Keratinocyte (primary cell): ENCODE results near the gene LIN28B. TPM values are rescaled to one million over a fixed set of nuclear protein-coding genes. Genes with fewer than 3 reads are reported as not detected.

Experiments
- DNase-seq: peaks from one replicate; pipeline ENCODE4 v3.0.0-alpha.2; 2011; ENCODE audit warnings: low read depth, missing footprints, low spot score
- FAIRE-seq: peaks from 2 replicates; lab custom pipeline; 2011; peaks lifted over from hg19 to GRCh38; lab: Jason Lieb, UNC
- H2AFZ ChIP-seq: 2 replicates; pipeline ENCODE4 v1.6.0; 2012; ENCODE audit warnings: low read length, control low read depth, inconsistent platforms; ENCODE audit not compliant: control insufficient read depth
- H3K27ac ChIP-seq: 2 replicates; pipeline ENCODE4 v1.5.1; 2011; ENCODE audit warnings: low read length; ENCODE audit not compliant: control insufficient read depth, insufficient read depth
- H3K27me3 ChIP-seq: 3 replicates; pipeline ENCODE4 v1.6.0; 2011; ENCODE audit warnings: low read length; ENCODE audit not compliant: control insufficient read depth, insufficient read depth; ENCODE audit errors: extremely low read depth
- H3K36me3 ChIP-seq, 2 experiments: 2 replicates in 1 of 2; 3 replicates in 1 of 2; pipeline ENCODE4 v1.5.1; 2011; ENCODE audit warnings: low read length in 2 of 2, mild to moderate bottlenecking in 1 of 2; ENCODE audit not compliant: control insufficient read depth in 2 of 2, insufficient read depth in 2 of 2; ENCODE audit errors: extremely low read depth in 1 of 2
- H3K4me1 ChIP-seq: 3 replicates; pipeline ENCODE4 v1.5.1; 2011; ENCODE audit warnings: low read length; ENCODE audit not compliant: control insufficient read depth, insufficient read depth; ENCODE audit errors: extremely low read depth
- H3K4me2 ChIP-seq: 3 replicates; pipeline ENCODE4 v1.6.0; 2011; ENCODE audit warnings: low read depth, low read length; ENCODE audit not compliant: control insufficient read depth, insufficient read depth; ENCODE audit errors: extremely low read depth
- H3K4me3 ChIP-seq, 3 experiments: fragments of 200-600 bp in 1 of 3; sonication (generic) in 1 of 3; 2 replicates in 2 of 3; 3 replicates in 1 of 3; pipeline ENCODE4 v1.5.1; 2011 to 2016; ENCODE audit warnings: low read length in 3 of 3, mild to moderate bottlenecking in 3 of 3, control low read depth in 2 of 3, inconsistent platforms in 1 of 3, low read depth in 1 of 3, mixed read lengths in 1 of 3, mixed run types in 1 of 3, moderate library complexity in 1 of 3; ENCODE audit not compliant: control insufficient read depth in 2 of 3, insufficient read depth in 2 of 3; ENCODE audit errors: extremely low read depth in 1 of 3
- H3K79me2 ChIP-seq: 2 replicates; pipeline ENCODE4 v1.6.0; 2012; ENCODE audit warnings: low read length; ENCODE audit not compliant: control insufficient read depth, insufficient read depth
- H3K9ac ChIP-seq: 3 replicates; pipeline ENCODE4 v1.6.0; 2011; ENCODE audit warnings: low read length; ENCODE audit not compliant: control insufficient read depth, insufficient read depth; ENCODE audit errors: extremely low read depth
- H3K9me1 ChIP-seq: 3 replicates; pipeline ENCODE4 v1.6.0; 2011; ENCODE audit warnings: low read length; ENCODE audit not compliant: control insufficient read depth, insufficient read depth; ENCODE audit errors: extremely low read depth
- H3K9me3 ChIP-seq: 2 replicates; pipeline ENCODE4 v1.5.1; 2012; ENCODE audit warnings: low read depth, low read length; ENCODE audit not compliant: control insufficient read depth
- H4K20me1 ChIP-seq: 3 replicates; pipeline ENCODE4 v1.6.0; 2011; ENCODE audit warnings: low read length; ENCODE audit not compliant: control insufficient read depth, insufficient read depth; ENCODE audit errors: extremely low read depth
- EZH2 ChIP-seq: IDR thresholded peaks from one replicate; pipeline ENCODE4 v1.6.1; 2012; ENCODE audit warnings: inconsistent platforms, mild to moderate bottlenecking, low read length, moderate library complexity
- dilution Hi-C: fragments of 300-500 bp; cut with MboI; formaldehyde crosslinking; loops from one replicate; pipeline ENCODE4 v1.7.0; 2020; ENCODE audit warnings: low sequenced_read_pairs; ENCODE audit not compliant: extremely low pct_ligation_motif_present
- polyA plus RNA-seq, 5 experiments: library from polyadenylated mRNA; depleted of rRNA in 3 of 5; stranded (reverse) in 3 of 5; stranded (forward) in 1 of 5; unstranded in 1 of 5; fragments of >200 nt; gene quantifications; 1 replicate in 1 of 5; 2 replicates in 3 of 5; 3 replicates in 1 of 5; pipeline versions ENCODE4 v1.2.1 to v1.2.3, GENCODE V29; 2011 to 2012; ENCODE audit warnings: missing spikeins in 2 of 5, low read depth in 1 of 5, low replicate concordance in 1 of 5
- TF ChIP-seq, protein P1 (sequence below), 3 experiments: IDR thresholded peaks in 1 of 3; conservative IDR thresholded peaks in 1 of 3; optimal IDR thresholded peaks in 1 of 3; 2 replicates in 2 of 3; 3 replicates in 1 of 3; pipeline versions ENCODE3 to v1.5.1; 2011; ENCODE audit warnings: low read length in 3 of 3, mild to moderate bottlenecking in 3 of 3, moderate library complexity in 2 of 3, control low read depth in 1 of 3, inconsistent platforms in 1 of 3; ENCODE audit not compliant: insufficient read depth in 2 of 3; ENCODE audit errors: extremely low read depth in 1 of 3

The LIN28B gene
- polyA plus RNA-seq, 1 donor (not counting 4 experiments of a cell fraction or from before 2014, with no cell fraction given): not detected

DNA sequence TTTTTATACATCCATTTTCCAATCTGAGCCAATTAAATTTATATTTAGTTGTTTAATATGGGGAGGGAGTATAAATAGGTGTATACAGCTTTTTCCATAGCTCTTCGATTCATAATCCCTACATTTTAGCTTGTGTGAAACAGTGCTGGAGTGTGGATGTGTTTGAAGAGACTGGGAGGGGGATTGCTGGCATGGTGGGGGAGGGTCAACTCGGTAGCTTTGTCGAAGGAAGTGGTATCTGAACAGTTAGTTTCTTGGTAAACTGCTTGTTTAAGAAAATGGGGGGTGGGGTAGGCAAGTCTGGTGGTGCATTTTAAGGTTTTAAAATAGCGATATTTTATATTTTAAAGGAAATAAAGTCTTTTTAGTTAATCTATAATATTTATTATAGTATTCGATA is 1.4 kb upstream of the LIN28B start:
- H3K36me3 ChIP-seq: no peaks in the 10 kb centered on the region
- no peak overlapping the region for H3K4me2 ChIP-seq
- H3K9ac ChIP-seq: no peak overlapping the region
- peaks cover 67% of the 10 kb centered on the region for H3K27me3 ChIP-seq
- H2AFZ ChIP-seq: no peak overlapping the region
- no peaks in the 10 kb centered on the region for H3K4me1 ChIP-seq
- dilution Hi-C loops: no loop called here
- no peaks in the 10 kb centered on the region for H4K20me1 ChIP-seq
- H3K79me2 ChIP-seq: no peaks in the 10 kb centered on the region
- no peaks in the 10 kb centered on the region for H3K9me3 ChIP-seq
- H3K4me3 ChIP-seq: no peak overlapping the region
- TF ChIP-seq, protein P1, sequence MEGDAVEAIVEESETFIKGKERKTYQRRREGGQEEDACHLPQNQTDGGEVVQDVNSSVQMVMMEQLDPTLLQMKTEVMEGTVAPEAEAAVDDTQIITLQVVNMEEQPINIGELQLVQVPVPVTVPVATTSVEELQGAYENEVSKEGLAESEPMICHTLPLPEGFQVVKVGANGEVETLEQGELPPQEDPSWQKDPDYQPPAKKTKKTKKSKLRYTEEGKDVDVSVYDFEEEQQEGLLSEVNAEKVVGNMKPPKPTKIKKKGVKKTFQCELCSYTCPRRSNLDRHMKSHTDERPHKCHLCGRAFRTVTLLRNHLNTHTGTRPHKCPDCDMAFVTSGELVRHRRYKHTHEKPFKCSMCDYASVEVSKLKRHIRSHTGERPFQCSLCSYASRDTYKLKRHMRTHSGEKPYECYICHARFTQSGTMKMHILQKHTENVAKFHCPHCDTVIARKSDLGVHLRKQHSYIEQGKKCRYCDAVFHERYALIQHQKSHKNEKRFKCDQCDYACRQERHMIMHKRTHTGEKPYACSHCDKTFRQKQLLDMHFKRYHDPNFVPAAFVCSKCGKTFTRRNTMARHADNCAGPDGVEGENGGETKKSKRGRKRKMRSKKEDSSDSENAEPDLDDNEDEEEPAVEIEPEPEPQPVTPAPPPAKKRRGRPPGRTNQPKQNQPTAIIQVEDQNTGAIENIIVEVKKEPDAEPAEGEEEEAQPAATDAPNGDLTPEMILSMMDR (optimal IDR thresholded peaks at IDR 0.05 in 1 of 3, IDR thresholded peaks at IDR 0.05 in 1 of 3, conservative IDR thresholded peaks at IDR 0.05 in 1 of 3; ENCODE audit: extremely low read depth in 1 of 3, insufficient read depth in 2 of 3, low read length in 3 of 3): no peak
- no peak for TF ChIP-seq EZH2
- no peaks in the 10 kb centered on the region for H3K9me1 ChIP-seq
- FAIRE-seq (no peak), DNase-seq (no peak)
- no peak overlapping the region for H3K27ac ChIP-seq

DNA sequence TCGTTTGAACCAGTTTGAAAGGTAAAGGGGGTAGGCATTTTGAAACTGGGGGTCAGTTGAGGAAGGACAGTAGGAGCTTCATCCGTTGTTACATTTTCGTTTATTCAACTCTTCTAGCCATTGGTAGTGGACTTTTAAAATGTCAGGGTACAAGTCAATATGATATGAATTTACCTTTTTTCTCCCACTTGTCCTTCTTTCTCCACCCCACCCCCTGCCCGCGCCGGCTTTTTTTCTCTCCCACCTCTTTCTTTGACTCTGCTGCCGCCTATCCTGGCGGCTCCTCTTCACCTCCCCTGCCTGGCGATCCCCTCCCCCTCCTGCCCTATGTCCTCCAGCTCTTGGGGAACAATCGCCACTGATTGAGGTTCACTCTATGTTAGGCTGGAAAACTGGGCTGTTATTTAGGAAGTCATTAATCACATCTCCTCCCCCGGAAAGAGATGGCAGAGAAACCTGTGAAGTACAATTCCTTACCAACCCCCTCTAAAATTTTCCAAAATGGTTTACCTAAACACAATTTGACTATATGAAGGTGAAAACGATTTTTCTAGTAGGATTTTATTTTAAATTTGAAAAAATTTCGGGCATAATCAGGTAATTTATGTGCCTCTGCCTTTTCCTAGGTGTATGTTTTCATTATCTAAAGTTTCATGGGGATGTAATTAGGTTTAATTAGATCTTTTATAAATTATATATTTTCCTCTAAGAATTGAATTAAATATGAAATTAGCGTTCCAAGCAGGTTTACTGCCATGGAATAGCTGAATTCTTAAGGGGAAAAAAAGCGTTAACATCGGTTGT is 778 bp upstream of the LIN28B start:
- no peak for DNase-seq
- Histone ChIP-seq H3K9ac (no peak overlapping the region), H3K9me1 (no peaks in the 10 kb centered on the region), H3K36me3 (no peaks in the 10 kb centered on the region), H3K79me2 (no peaks in the 10 kb centered on the region), H3K4me2 (no peak overlapping the region), H3K27me3 (peaks cover 64% of the 10 kb centered on the region), H3K9me3 (no peaks in the 10 kb centered on the region), H2AFZ (no peak overlapping the region), H3K27ac (no peak overlapping the region), H4K20me1 (no peaks in the 10 kb centered on the region), H3K4me1 (no peaks in the 10 kb centered on the region), H3K4me3 (no peak overlapping the region)
- TF ChIP-seq, protein P1 (optimal IDR thresholded peaks at IDR 0.05 in 1 of 3, IDR thresholded peaks at IDR 0.05 in 1 of 3, conservative IDR thresholded peaks at IDR 0.05 in 1 of 3; ENCODE audit: extremely low read depth in 1 of 3, insufficient read depth in 2 of 3, low read length in 3 of 3): no peak
- no peak for TF ChIP-seq EZH2
- no peak for FAIRE-seq
- dilution Hi-C loops: no loop called here
